ENCODE data around the gene NEK3. TPM values are rescaled to one million over a fixed set of nuclear protein-coding genes. Genes with fewer than 3 reads are reported as not detected.

Gene NEK3
- total RNA-seq, 4 donors from 2014 or later, result 6.9 to 20.4 (median 9.9) TPM

DNA sequence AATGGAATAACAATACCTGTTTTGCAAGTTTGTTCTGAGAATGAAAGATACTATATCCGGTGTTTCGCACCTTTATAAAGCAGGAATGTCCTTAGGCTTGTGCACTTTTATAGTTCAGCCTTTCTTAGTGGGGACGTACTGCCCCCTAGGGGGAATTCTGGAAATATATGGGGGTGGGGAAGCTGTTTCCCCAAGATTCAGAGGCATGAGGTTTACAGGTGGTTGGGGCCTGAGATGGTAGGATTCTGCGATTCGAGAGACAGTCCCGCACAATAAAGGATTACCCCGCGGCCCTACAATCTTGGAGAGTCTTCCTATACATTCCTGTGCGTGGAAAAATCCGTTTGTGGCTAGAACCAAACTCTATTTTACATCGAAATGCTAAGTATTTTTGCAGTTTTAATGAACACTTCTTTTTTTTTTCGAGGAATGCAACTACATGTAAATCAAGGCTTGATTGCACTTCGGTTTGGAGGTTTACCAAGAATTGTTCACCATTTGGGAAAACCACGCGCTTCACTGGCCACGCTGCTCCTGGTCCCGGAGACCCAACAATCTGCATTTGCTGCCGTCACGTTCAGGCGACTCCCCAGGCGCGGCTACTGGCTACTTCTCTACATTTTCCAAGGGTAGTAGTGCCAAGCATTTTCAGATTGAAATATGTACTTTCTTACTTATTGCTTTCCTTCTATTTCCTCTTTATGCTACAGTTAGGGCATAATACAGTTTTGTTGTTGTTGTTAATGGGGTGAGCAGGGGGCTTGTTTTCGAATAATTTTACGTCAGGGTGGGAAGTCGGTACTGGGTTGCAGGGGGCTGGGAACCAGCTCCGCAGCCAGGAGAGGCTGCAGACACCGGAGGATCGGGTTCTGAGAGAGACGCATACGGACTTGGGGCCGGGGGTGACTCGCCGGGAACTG is 31.4 kb downstream of the NEK3 start:
- peaks cover 25% of the 10 kb centered on the region for H3K36me3 ChIP-seq
- H3K4me3 ChIP-seq, result peak overlapping the region; percentile 81
- H3K9me3 ChIP-seq, result no peaks in the 10 kb centered on the region
- peaks cover 23% of the 10 kb centered on the region for H3K4me1 ChIP-seq
- no peak for TF ChIP-seq POLR2A (IDR thresholded peaks at IDR 0.05)
- no peak for TF ChIP-seq EP300 (IDR thresholded peaks at IDR 0.05)
- TF ChIP-seq POLR2AphosphoS5 (IDR thresholded peaks at IDR 0.05), result no peak
- peak; percentile 51 to 57 for TF ChIP-seq CTCF (IDR thresholded peaks at IDR 0.05)
- H3K27ac ChIP-seq, result no peak overlapping the region
- DNase-seq (ENCODE audit: low spot score in 2 of 2), result no peak
- no peaks in the 10 kb centered on the region for H3K27me3 ChIP-seq
- WGBS, result 3% methylated on average over 33 of the region's 33 CpGs

- TF ChIP-seq POLR2A (IDR thresholded peaks at IDR 0.05) (no peak), EP300 (IDR thresholded peaks at IDR 0.05) (no peak), CTCF (IDR thresholded peaks at IDR 0.05) (no peak), POLR2AphosphoS5 (IDR thresholded peaks at IDR 0.05) (no peak)
- Histone ChIP-seq H3K27me3 (no peaks in the 10 kb centered on the region), H3K36me3 (peaks cover 18% of the 10 kb centered on the region), H3K4me3 (no peak overlapping the region), H3K27ac (no peak overlapping the region), H3K9me3 (no peaks in the 10 kb centered on the region), H3K4me1 (peaks cover 23% of the 10 kb centered on the region)
- 23% methylated on average over 6 of the region's 6 CpGs for WGBS
- no peak for DNase-seq (ENCODE audit: low spot score in 2 of 2)
These were observed 32.0 kb downstream of the NEK3 start for GRCh38 chr13:52127378-52127777.

DNA sequence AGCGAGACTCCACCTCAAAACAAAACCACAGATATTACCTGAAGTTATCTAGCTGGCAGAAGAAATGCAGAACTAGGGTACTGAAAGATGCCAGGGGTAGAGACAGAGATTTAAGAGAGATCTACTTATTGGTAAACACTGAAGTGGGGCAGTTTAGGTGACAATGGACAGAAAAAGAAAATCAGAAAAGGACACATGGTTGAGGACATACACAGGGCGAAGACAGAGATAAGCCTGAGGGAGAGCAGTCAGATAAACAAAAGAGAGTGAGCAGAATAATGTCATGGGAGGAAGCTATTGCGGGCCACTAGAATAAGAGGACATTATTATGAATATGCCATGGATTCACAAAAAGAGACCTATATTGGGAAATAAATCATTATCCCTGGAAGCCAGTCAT is 33.9 kb downstream of the NEK3 start:
- DNase-seq (ENCODE audit: low spot score in 2 of 2), result no peak

DNA sequence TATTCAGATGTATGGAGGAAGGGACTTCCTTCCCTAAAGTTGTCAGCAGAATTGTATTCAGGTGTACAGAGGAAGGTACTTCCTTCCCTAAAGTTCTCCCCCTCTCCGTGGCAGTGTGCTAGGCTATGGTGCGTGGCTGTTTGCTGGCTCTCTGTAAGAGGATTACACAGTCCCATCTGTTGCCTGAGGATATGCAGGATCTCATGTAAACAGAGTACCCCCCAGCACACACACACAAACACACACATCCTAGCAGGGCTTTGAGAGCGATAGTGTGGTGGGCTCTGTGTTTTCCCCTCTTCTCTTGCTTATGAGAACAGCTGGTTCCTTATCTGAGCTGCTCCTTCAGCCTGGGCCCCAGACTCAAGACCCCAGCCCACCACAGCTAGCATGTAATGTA is 40.8 kb downstream of the NEK3 start:
- Histone ChIP-seq H3K27ac (no peak overlapping the region), H3K4me3 (no peak overlapping the region), H3K9me3 (no peaks in the 10 kb centered on the region), H3K36me3 (no peaks in the 10 kb centered on the region), H3K4me1 (no peaks in the 10 kb centered on the region), H3K27me3 (no peaks in the 10 kb centered on the region)
- TF ChIP-seq EP300 (IDR thresholded peaks at IDR 0.05) (no peak), POLR2A (IDR thresholded peaks at IDR 0.05) (no peak), POLR2AphosphoS5 (IDR thresholded peaks at IDR 0.05) (no peak)
- 66% methylated on average over 3 of the region's 3 CpGs for WGBS
- DNase-seq (ENCODE audit: low spot score in 2 of 2), result no peak

More for the DNA sequence above, 33.9 kb downstream of the NEK3 start:
- no peak for TF ChIP-seq POLR2AphosphoS5 (IDR thresholded peaks at IDR 0.05)
- no peak for TF ChIP-seq POLR2A (IDR thresholded peaks at IDR 0.05)
- TF ChIP-seq CTCF (IDR thresholded peaks at IDR 0.05), result no peak
- no peak for TF ChIP-seq EP300 (IDR thresholded peaks at IDR 0.05)
- Histone ChIP-seq H3K27ac (no peak overlapping the region), H3K4me3 (no peak overlapping the region), H3K4me1 (peaks cover 23% of the 10 kb centered on the region), H3K9me3 (no peaks in the 10 kb centered on the region), H3K27me3 (no peaks in the 10 kb centered on the region), H3K36me3 (no peaks in the 10 kb centered on the region)
- WGBS, result 92% methylated on average over 3 of the region's 3 CpGs

- H3K4me1 ChIP-seq, result no peaks in the 10 kb centered on the region
- H3K36me3 ChIP-seq, result no peaks in the 10 kb centered on the region
- TF ChIP-seq CTCF (IDR thresholded peaks at IDR 0.05), result no peak
- no peak for TF ChIP-seq POLR2AphosphoS5 (IDR thresholded peaks at IDR 0.05)
- no peak for TF ChIP-seq EP300 (IDR thresholded peaks at IDR 0.05)
- TF ChIP-seq POLR2A (IDR thresholded peaks at IDR 0.05), result no peak
- H3K4me3 ChIP-seq, result no peak overlapping the region
- no peak for DNase-seq (ENCODE audit: low spot score in 2 of 2)
- no peaks in the 10 kb centered on the region for H3K27me3 ChIP-seq
- H3K9me3 ChIP-seq, result no peaks in the 10 kb centered on the region
- WGBS, result 98% methylated on average over 2 of the region's 2 CpGs
- H3K27ac ChIP-seq, result no peak overlapping the region
These were observed 41.3 kb downstream of the NEK3 start for GRCh38 chr13:52118095-52118494.
